GM18858 (cell line): ENCODE data around the gene AGAP1.

ENCODE experiments used
- ATAC-seq: cut with Tn5 transposase; IDR thresholded peaks from one replicate; pipeline ENCODE4 v1.9.1; 2021; ENCODE audit not compliant: unreplicated experiment

AGAP1 gene

DNA sequence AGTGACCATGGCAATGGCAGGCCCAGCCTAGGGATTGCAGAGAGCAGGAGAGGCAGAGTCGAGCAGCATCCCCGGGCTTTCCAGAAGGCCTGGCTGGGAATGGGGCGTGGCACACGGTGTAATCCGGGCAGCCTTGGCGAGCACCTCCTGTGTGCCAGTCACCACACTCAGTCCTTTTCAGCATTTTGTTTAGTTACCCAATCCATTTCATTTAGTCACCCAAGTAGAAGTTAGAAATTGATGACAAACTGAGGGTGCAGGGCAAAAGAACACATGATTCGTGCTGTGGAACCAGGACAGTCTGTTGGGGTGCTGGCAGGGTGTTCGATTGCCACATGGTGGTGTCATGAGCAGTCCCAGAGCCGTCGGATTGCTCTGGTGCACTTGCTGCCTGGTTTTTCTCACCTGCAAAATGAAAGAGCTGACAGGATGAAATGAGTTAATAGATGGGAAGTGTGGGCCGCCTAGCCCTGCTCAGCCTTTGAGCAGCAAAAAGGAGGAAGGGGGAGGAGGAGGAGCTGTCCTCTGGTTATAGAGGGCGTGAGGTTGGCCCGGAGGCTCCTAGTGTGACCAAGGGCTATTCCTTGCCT lies 299.4 kb downstream of the AGAP1 start:
- no peak for ATAC-seq

DNA sequence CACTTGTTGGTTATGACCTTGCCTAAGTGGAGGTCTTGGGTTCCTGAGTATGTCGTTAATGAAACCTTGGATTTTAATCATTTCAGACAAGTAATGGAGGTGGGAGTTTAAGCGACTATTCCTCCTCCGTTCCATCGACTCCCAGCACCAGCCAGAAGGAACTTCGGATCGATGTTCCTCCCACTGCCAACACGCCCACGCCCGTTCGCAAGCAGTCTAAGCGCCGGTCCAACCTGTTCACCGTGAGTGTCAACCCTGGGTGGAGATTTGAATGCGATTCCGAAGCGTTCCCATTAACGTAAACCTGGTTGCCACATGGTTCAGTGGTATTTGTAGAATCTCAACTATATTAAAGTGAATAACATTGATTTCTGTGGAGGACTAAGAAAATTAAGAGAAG lies 305.4 kb downstream of the AGAP1 start:
- ATAC-seq: no peak

DNA sequence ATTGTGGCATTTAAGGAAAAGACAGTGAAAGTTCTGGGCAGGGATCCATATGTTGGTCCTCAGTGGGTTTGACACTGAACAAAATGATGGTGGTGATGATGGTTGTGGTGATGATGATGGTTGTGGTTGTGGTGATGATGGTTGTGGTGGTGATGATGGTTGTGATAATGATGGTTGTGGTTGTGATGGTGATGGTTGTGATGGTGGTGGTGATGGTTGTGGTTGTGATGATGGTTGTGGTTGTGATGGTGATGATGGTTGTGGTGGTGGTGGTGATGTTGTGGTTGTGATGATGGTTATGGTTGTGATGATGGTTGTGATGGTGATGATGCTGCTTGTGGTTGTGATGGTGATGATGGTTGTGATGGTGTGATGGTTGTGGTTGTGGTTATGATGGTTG lies 308.7 kb downstream of the AGAP1 start:
- no peak for ATAC-seq

DNA sequence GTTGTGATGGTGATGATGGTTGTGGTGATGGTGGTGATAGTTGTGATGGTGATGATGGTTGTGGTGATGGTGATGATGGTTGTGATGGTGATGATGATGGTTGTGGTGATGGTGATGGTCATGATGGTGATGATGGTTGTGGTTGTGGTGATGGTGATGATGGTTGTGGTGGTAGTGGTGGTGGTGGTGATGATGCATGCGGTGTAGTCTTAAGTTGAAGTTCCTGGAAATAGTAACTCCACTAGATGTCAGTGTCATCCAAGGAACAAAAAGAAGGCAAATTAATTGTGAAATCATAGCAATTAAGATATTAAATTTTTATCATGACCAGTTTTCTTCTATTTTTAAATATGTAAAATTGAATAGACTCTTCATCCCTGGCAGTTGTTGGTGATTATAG lies 309.2 kb downstream of the AGAP1 start:
- ATAC-seq: no peak

GRCh38 chr2:235804676-235805075 lies 310.8 kb downstream of the AGAP1 start:
- no peak for ATAC-seq

DNA sequence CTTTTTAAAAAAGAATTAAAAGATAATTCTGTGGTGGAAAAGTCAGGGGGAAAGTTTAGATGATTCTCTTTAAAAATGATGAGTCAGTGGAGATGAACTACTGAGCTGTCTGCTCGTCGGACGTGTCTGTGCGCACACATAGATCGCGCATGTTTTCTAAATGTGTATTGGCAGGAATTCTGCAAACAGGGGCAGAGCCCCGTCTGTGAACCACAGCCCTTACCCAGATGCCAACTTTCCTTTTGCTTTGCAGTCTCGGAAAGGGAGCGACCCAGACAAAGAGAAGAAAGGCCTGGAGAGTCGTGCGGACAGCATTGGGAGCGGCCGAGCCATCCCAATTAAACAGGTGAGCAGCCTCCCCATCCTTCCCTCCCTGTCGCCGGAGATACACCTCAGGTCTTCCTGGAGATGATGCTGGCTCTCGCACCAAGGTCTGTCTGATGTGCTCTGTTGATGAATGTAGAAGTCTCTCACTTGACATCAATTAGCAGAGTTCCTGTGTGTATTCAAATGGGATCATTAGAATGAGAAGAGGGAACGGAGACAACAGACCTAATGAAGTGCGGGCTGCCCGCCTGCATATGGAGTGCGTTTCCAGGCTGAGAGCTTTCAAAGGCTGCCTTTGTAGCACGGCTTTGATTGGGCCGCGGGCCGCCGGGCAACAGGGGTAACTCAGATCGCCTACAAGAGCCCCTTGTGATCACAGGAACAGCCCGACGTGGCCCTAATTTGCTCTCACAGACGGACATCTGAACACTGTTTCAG lies 313.3 kb downstream of the AGAP1 start:
- no peak for ATAC-seq

DNA sequence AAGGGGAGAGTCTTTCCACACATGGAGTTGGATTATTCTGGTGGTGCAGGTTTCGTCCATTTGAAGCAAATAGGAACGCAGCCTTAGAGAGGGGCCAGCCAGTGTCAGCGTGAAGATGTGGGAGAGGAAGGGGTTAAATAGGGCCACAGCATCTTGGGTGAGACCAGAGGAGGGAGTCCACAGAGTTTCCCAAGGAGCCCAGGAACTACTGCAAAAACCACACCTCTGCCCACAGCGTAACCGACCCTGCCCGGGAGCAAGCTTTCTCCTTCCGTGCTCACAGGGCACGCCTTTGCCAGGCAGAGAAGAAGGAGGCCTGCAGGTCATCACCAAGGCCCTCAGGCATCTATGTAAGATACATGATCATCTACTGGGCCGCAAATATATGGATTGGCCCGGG lies 314.5 kb downstream of the AGAP1 start:
- no peak for ATAC-seq

DNA sequence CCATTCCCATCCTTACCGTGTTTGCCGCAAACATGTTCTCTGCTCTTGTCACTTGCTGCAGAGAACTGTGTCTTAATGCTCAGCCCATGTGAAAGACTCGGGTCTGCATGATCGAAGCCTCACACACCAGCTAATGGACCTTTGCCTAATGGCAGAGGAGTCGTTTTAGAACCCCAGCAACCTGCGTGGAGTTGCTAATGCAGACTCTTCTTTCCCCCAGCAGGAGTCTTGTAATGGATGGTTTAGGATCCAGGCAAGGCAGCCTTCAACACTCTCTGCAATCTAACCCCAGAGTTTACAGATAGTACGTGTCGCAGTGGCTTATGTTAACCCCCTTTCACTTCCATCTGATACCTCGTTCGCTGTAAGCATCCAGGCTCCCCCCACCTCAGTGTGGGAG lies 316.4 kb downstream of the AGAP1 start:
- ATAC-seq: no peak

GRCh38 chr2:235810846-235811245 lies 317.0 kb downstream of the AGAP1 start:
- ATAC-seq: no peak

DNA sequence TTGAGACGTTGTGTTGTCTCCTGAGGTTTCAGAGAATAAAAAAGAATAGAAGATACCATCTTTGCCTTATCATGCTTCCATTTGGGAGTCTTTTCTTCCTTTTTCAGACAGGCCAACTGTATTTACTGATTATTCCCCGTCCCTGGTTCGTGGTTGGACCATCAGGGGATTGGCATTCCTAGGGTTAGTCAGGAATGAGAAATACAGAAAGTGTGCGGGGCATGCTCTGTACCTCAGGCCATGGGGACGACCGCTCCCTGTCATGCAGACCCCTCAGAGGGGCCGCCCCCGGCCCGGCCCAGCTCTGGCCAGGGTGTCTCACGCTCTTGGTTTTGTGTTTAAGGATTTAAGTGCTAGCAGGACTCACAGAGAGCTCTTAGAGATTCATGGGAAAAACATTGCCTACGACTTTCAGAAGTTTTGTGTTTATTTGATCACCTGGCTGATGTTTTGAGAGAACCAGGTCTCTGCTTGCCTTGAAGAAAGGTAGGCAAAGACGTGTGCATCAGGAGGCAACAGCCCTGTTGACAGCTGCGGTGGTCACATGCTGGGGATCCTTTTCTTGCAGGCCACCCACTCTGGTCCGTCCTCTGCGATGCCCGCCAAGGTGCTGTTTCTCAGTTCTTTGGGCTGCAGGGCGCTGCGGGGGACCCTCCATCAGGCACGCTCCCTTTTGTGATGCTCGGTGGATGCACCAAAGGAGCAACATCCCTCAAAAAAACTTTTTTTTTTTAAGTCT lies 317.8 kb downstream of the AGAP1 start:
- no peak for ATAC-seq

GRCh38 chr2:235812185-235812665 lies 318.4 kb downstream of the AGAP1 start:
- no peak for ATAC-seq

GRCh38 chr2:235813398-235813797 lies 319.6 kb downstream of the AGAP1 start:
- no peak for ATAC-seq

- ATAC-seq: no peak
Observed at GRCh38 chr2:235820571-235820970, 326.7 kb downstream of the AGAP1 start.

GRCh38 chr2:235824331-235824730 lies 330.5 kb downstream of the AGAP1 start:
- no peak for ATAC-seq

GRCh38 chr2:235825946-235826345 lies 332.1 kb downstream of the AGAP1 start:
- ATAC-seq: no peak

DNA sequence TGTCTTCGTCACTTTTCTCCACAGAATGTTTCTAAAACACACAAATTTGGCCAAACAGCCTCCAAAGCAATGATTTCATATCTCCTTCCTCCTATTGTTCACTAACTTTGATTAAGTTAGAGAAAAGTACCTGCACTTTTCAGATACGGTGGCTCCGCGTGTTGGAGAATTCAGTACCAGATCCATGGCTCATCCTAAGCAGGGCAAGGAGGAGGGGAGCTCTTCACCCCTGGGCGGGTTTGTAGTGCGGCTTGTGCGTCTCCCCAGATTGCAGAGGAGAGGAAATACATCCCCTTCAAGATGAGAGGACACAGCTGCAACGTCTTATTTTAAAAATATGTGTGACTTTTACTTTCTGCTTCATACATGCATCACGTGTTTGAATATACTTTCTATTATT lies 333.0 kb downstream of the AGAP1 start:
- no peak for ATAC-seq

DNA sequence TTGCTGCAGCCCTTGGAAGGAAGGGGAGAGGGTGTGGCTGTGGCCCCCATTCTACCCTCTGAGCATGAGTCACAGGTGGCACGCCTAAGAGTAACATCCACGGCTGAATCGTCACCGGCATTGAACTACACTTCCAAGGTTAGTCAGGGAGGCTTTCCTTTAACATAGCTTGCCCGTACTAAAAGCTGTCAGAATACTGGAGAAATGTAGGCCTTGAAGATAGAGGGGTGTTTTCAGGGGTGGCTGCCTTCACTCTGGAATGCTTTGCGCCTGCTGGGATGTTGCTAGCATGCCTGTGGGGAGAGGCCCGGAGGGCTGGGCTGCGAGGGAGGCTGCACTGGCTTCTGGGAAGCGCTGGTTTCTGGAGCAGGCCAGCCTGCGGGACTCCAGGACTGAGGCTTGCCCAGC lies 333.7 kb downstream of the AGAP1 start:
- ATAC-seq: no peak

GRCh38 chr2:235829726-235830125 lies 335.9 kb downstream of the AGAP1 start:
- ATAC-seq: no peak

- no peak for ATAC-seq
Observed at GRCh38 chr2:235831755-235832154, 337.9 kb downstream of the AGAP1 start.

DNA sequence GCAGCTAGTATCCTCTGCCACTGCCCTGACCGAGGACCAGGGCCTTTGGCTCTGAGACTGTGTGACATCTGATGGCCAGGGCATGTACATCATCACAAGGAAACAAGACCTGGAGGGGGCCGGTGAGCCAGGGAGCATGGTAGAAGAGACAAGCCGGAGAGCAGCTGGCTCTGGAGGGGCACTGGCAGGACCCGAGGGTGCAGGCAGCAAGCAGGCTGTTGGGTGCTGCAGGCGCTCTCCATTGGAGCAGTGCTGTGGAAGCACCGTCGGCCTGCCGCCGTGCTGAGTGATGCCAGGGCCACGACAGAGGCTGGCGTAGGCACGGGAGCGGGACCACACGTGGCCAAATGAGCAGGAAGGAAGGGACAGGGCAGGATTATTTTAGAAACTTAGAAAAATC lies 339.1 kb downstream of the AGAP1 start:
- ATAC-seq: no peak

- no peak for ATAC-seq
Observed at GRCh38 chr2:235833971-235834620, 340.3 kb downstream of the AGAP1 start.

- no peak for ATAC-seq
Observed at GRCh38 chr2:235834781-235835180, 340.9 kb downstream of the AGAP1 start.
